WTC11 (cell line): ENCODE results near the gene FMNL2. TPM values are rescaled to one million over a fixed set of nuclear protein-coding genes. Genes with fewer than 3 reads are reported as not detected.

Experiments
- ATAC-seq: fragments of 200-7000 bp; cut with Tn5 transposase; 2 replicates; pipeline ENCODE4 v1.10.0; 2021; ENCODE audit warnings: mild to moderate bottlenecking, moderate library complexity
- CTCF ChIA-PET: fragments of 300-600 bp; sonication (Branson Sonifier 250); formaldehyde crosslinking; loops from one replicate; lab custom pipeline; 2021; ENCODE audit warnings: antibody characterized with exemption; lab: Charles Lee
- POLR2A ChIA-PET: fragments of 350-600 bp; sonication (Branson Sonifier 250); formaldehyde crosslinking; loops from one replicate; lab custom pipeline; 2021; ENCODE audit warnings: antibody characterized with exemption; lab: Charles Lee
- DNase-seq: peaks from one replicate; pipeline ENCODE4 v3.0.0; 2021; ENCODE audit warnings: low spot score
- H3K27ac Mint-ChIP-seq: 2 replicates; pipeline ENCODE4 v1.8.0; 2021; ENCODE audit warnings: mixed read lengths
- H3K27me3 Mint-ChIP-seq: 2 replicates; pipeline ENCODE4 v1.8.0; 2021; ENCODE audit warnings: low read depth, mild to moderate bottlenecking, moderate library complexity, mixed read lengths
- H3K36me3 Mint-ChIP-seq: 2 replicates; pipeline ENCODE4 v1.8.0; 2021; ENCODE audit warnings: mixed read lengths
- H3K4me1 Mint-ChIP-seq: 2 replicates; pipeline ENCODE4 v1.8.0; 2022; ENCODE audit warnings: mixed read lengths
- H3K4me3 Mint-ChIP-seq: 2 replicates; pipeline ENCODE4 v1.8.0; 2021; ENCODE audit warnings: mild to moderate bottlenecking, moderate library complexity, mixed read lengths
- H3K9me3 Mint-ChIP-seq: 2 replicates; pipeline ENCODE4 v1.8.0; 2021; ENCODE audit warnings: mixed read lengths
- FOXP1 ChIP-seq: sonication (generic); formaldehyde crosslinking; IDR thresholded peaks from 2 replicates; pipeline ENCODE4 v1.8.0; 2022; ENCODE audit warnings: missing genetic modification reagents, mild to moderate bottlenecking, moderate library complexity, borderline replicate concordance
- GTF2I ChIP-seq: fragments of 250-450 bp; sonication (Bioruptor Pico); conservative IDR thresholded peaks from 2 replicates; pipeline ENCODE4 v1.4.0; 2021; ENCODE audit warnings: mild to moderate bottlenecking
- JAZF1 ChIP-seq: fragments of 250-450 bp; sonication (Bioruptor Pico); IDR thresholded peaks from 2 replicates; pipeline ENCODE4 v1.9.0; 2021; ENCODE audit warnings: moderate library complexity, mild to moderate bottlenecking, inconsistent platforms
- KAT7 ChIP-seq: sonication (generic); formaldehyde crosslinking; IDR thresholded peaks from 2 replicates; pipeline ENCODE4 v1.8.1; 2023; ENCODE audit warnings: missing genetic modification reagents, mild to moderate bottlenecking, borderline replicate concordance
- NR3C1 ChIP-seq: sonication (generic); formaldehyde crosslinking; conservative IDR thresholded peaks from 2 replicates; pipeline ENCODE4 v1.8.1; 2023; ENCODE audit warnings: low read depth, mild to moderate bottlenecking, missing genetic modification reagents
- OVOL2 ChIP-seq: fragments of 250-450 bp; sonication (Bioruptor Pico); IDR thresholded peaks from 2 replicates; pipeline ENCODE4 v1.9.0; 2021; ENCODE audit warnings: mild to moderate bottlenecking, borderline replicate concordance
- SP1 ChIP-seq: sonication (generic); formaldehyde crosslinking; conservative IDR thresholded peaks from 2 replicates; pipeline ENCODE4 v1.8.1; 2022; ENCODE audit warnings: missing genetic modification reagents
- TCF7 ChIP-seq: sonication (generic); formaldehyde crosslinking; IDR thresholded peaks from 2 replicates; pipeline ENCODE4 v1.8.0; 2022; ENCODE audit warnings: mild to moderate bottlenecking, low read depth, missing genetic modification reagents, moderate library complexity
- TEAD1 ChIP-seq: sonication (generic); formaldehyde crosslinking; IDR thresholded peaks from 2 replicates; pipeline ENCODE4 v1.8.0; 2022; ENCODE audit warnings: mild to moderate bottlenecking, missing genetic modification reagents
- ZNF138 ChIP-seq: sonication (generic); formaldehyde crosslinking; conservative IDR thresholded peaks from 2 replicates; pipeline ENCODE4 v1.8.1; 2022; ENCODE audit warnings: mild to moderate bottlenecking, moderate library complexity, missing genetic modification reagents
- ZNF232 ChIP-seq: sonication (generic); formaldehyde crosslinking; IDR thresholded peaks from 2 replicates; pipeline ENCODE4 v1.8.0; 2022; ENCODE audit warnings: mild to moderate bottlenecking, missing genetic modification reagents
- ZNF671 ChIP-seq: fragments of 250-450 bp; sonication (Bioruptor Pico); IDR thresholded peaks from 2 replicates; pipeline ENCODE4 v1.8.0; 2021; ENCODE audit warnings: mild to moderate bottlenecking
- total RNA-seq: library from RNA; stranded (reverse); gene quantifications from 3 replicates; pipeline ENCODE4 v1.2.3, GENCODE V29; 2021
- TF ChIP-seq, protein P1 (sequence below): sonication (generic); formaldehyde crosslinking; IDR thresholded peaks from 2 replicates; pipeline ENCODE4 v1.8.0; 2022; ENCODE audit warnings: missing genetic modification reagents
- TF ChIP-seq, protein P2 (sequence below): sonication (generic); formaldehyde crosslinking; IDR thresholded peaks from 2 replicates; pipeline ENCODE4 v1.8.0; 2022; ENCODE audit warnings: mild to moderate bottlenecking, missing genetic modification reagents
- TF ChIP-seq, protein P3 (sequence below): sonication (generic); formaldehyde crosslinking; IDR thresholded peaks from 2 replicates; pipeline ENCODE4 v1.8.1; 2022; ENCODE audit warnings: mild to moderate bottlenecking, moderate library complexity, missing genetic modification reagents
- TF ChIP-seq, protein P4 (sequence below): sonication (generic); formaldehyde crosslinking; IDR thresholded peaks from 2 replicates; pipeline ENCODE4 v1.8.1; 2022; ENCODE audit warnings: missing genetic modification reagents, borderline replicate concordance
- TF ChIP-seq, protein P5 (sequence below): sonication (generic); formaldehyde crosslinking; IDR thresholded peaks from 2 replicates; pipeline ENCODE4 v1.8.1; 2023; ENCODE audit warnings: mild to moderate bottlenecking, missing genetic modification reagents, moderate library complexity
- TF ChIP-seq, protein P6 (sequence below): fragments of 250-450 bp; sonication (Bioruptor Pico); IDR thresholded peaks from 2 replicates; pipeline ENCODE4 v1.8.0; 2021; ENCODE audit warnings: mild to moderate bottlenecking
- TF ChIP-seq, protein P7 (sequence below): fragments of 250-450 bp; sonication (Bioruptor Pico); IDR thresholded peaks from 2 replicates; pipeline ENCODE4 v1.9.0; 2021; ENCODE audit warnings: mild to moderate bottlenecking

FMNL2 gene
- total RNA-seq, 1 experiment from 2014 or later: 43.0 TPM

DNA sequence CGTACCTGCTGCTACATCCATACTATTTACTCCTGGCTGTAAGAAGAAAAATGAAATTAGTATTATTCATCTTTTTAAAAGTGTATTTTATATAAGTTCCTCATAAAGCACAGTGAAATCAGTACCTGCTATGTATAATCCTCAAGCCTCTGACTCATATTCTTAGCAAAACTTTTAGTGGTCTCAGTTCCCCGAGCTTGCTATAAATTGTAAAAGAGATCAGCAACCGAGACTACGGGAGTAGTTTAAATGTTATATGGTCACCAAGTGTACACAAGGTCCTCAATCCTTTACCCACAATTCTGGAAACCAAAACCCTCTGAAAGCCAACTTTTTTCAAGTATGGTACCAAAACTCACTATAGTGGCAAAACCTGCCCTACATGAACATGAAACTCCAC lies 358.1 kb downstream of the FMNL2 start:
- Mint-ChIP-seq H3K27me3 (no peaks in the 10 kb centered on the region), H3K27ac (no peak overlapping the region), H3K4me1 (no peaks in the 10 kb centered on the region), H3K36me3 (peaks cover 22% of the 10 kb centered on the region), H3K4me3 (no peak overlapping the region), H3K9me3 (no peaks in the 10 kb centered on the region)
- TF ChIP-seq JAZF1 (CRISPR knock-in tag) (no peak), ZNF671 (CRISPR knock-in tag) (no peak), GTF2I (no peak), TEAD1 (CRISPR knock-in tag) (no peak)
- TF ChIP-seq, protein P1, sequence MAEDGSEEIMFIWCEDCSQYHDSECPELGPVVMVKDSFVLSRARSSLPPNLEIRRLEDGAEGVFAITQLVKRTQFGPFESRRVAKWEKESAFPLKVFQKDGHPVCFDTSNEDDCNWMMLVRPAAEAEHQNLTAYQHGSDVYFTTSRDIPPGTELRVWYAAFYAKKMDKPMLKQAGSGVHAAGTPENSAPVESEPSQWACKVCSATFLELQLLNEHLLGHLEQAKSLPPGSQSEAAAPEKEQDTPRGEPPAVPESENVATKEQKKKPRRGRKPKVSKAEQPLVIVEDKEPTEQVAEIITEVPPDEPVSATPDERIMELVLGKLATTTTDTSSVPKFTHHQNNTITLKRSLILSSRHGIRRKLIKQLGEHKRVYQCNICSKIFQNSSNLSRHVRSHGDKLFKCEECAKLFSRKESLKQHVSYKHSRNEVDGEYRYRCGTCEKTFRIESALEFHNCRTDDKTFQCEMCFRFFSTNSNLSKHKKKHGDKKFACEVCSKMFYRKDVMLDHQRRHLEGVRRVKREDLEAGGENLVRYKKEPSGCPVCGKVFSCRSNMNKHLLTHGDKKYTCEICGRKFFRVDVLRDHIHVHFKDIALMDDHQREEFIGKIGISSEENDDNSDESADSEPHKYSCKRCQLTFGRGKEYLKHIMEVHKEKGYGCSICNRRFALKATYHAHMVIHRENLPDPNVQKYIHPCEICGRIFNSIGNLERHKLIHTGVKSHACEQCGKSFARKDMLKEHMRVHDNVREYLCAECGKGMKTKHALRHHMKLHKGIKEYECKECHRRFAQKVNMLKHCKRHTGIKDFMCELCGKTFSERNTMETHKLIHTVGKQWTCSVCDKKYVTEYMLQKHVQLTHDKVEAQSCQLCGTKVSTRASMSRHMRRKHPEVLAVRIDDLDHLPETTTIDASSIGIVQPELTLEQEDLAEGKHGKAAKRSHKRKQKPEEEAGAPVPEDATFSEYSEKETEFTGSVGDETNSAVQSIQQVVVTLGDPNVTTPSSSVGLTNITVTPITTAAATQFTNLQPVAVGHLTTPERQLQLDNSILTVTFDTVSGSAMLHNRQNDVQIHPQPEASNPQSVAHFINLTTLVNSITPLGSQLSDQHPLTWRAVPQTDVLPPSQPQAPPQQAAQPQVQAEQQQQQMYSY (CRISPR knock-in tag): no peak
- ChIA-PET CTCF (no interaction called here), POLR2A (no interaction called here)
- ATAC-seq: no peak
- no peak for DNase-seq

DNA sequence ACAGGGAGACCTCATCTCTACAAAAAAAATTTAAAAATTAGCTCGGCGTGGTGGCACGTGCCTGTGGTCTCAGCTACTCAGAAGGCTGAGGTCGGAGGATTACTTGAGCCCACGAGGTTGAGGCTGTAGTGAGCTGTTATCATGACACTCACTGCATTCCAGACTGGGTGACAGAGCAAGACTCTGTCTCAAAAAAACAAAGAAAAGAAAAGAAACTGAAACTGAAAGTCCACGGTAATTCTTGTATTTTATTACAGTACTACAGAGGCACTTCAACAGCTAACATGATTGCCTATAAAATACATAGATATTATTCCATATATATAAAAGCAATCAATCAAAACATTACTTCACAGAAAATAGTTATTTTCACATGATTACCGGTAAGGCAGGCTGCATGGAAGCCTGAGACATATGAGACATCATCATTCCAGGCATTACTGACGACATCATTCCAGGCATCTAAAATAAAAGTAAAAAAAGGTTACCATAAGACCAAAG lies 359.2 kb downstream of the FMNL2 start:
- H3K4me1 Mint-ChIP-seq: no peaks in the 10 kb centered on the region
- TF ChIP-seq, protein P2, sequence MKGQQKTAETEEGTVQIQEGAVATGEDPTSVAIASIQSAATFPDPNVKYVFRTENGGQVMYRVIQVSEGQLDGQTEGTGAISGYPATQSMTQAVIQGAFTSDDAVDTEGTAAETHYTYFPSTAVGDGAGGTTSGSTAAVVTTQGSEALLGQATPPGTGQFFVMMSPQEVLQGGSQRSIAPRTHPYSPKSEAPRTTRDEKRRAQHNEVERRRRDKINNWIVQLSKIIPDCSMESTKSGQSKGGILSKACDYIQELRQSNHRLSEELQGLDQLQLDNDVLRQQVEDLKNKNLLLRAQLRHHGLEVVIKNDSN: no peak
- TF ChIP-seq, protein P3, sequence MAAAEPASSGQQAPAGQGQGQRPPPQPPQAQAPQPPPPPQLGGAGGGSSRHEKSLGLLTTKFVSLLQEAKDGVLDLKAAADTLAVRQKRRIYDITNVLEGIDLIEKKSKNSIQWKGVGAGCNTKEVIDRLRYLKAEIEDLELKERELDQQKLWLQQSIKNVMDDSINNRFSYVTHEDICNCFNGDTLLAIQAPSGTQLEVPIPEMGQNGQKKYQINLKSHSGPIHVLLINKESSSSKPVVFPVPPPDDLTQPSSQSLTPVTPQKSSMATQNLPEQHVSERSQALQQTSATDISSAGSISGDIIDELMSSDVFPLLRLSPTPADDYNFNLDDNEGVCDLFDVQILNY (CRISPR knock-in tag): no peak
- no peak for TF ChIP-seq SP1 (CRISPR knock-in tag)
- no peak for TF ChIP-seq FOXP1 (CRISPR knock-in tag)
- TF ChIP-seq, protein P4, sequence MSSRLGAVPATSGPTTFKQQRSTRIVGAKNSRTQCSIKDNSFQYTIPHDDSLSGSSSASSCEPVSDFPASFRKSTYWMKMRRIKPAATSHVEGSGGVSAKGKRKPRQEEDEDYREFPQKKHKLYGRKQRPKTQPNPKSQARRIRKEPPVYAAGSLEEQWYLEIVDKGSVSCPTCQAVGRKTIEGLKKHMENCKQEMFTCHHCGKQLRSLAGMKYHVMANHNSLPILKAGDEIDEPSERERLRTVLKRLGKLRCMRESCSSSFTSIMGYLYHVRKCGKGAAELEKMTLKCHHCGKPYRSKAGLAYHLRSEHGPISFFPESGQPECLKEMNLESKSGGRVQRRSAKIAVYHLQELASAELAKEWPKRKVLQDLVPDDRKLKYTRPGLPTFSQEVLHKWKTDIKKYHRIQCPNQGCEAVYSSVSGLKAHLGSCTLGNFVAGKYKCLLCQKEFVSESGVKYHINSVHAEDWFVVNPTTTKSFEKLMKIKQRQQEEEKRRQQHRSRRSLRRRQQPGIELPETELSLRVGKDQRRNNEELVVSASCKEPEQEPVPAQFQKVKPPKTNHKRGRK (CRISPR knock-in tag): no peak
- no peak for TF ChIP-seq ZNF138 (CRISPR knock-in tag)
- no peak for TF ChIP-seq ZNF671 (CRISPR knock-in tag)
- TF ChIP-seq NR3C1 (CRISPR knock-in tag): no peak
- ATAC-seq (no peak), DNase-seq (no peak)
- no peak overlapping the region for H3K27ac Mint-ChIP-seq
- H3K27me3 Mint-ChIP-seq: no peaks in the 10 kb centered on the region
- CTCF ChIA-PET: no interaction called here
- POLR2A ChIA-PET: no interaction called here
- no peaks in the 10 kb centered on the region for H3K9me3 Mint-ChIP-seq
- peaks cover 14% of the 10 kb centered on the region for H3K36me3 Mint-ChIP-seq
- no peak overlapping the region for H3K4me3 Mint-ChIP-seq

DNA sequence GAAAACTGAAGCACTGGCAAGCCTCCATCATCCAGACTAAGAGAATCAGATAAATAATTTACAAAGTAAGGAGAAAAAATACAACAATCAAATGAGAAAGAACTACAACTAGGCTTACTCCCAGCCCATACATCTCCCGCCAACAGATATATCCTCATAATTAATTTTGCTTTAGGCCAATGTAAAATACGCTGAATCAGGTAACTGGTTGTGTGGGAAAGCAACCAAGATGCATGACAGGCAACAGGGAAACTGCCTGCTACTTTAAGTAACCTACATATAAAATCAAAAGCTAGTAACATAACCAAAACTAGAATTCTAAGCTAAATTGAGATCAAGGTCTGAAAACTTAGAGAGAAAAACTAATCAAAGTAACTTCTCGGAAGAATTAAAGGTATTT lies 360.8 kb downstream of the FMNL2 start:
- peaks cover 12% of the 10 kb centered on the region for H3K36me3 Mint-ChIP-seq
- ChIA-PET POLR2A (no interaction called here), CTCF (no interaction called here)
- ATAC-seq: no peak
- H3K9me3 Mint-ChIP-seq: no peaks in the 10 kb centered on the region
- no peak overlapping the region for H3K27ac Mint-ChIP-seq
- H3K4me1 Mint-ChIP-seq: peaks cover 4% of the 10 kb centered on the region
- no peaks in the 10 kb centered on the region for H3K27me3 Mint-ChIP-seq
- no peak for DNase-seq
- H3K4me3 Mint-ChIP-seq: no peak overlapping the region
- TF ChIP-seq, protein P1 (CRISPR knock-in tag): no peak
- TF ChIP-seq TCF7 (CRISPR knock-in tag): no peak
- TF ChIP-seq, protein P5, sequence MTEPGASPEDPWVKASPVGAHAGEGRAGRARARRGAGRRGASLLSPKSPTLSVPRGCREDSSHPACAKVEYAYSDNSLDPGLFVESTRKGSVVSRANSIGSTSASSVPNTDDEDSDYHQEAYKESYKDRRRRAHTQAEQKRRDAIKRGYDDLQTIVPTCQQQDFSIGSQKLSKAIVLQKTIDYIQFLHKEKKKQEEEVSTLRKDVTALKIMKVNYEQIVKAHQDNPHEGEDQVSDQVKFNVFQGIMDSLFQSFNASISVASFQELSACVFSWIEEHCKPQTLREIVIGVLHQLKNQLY (CRISPR knock-in tag): no peak
- no peak for TF ChIP-seq KAT7
- TF ChIP-seq, protein P6, sequence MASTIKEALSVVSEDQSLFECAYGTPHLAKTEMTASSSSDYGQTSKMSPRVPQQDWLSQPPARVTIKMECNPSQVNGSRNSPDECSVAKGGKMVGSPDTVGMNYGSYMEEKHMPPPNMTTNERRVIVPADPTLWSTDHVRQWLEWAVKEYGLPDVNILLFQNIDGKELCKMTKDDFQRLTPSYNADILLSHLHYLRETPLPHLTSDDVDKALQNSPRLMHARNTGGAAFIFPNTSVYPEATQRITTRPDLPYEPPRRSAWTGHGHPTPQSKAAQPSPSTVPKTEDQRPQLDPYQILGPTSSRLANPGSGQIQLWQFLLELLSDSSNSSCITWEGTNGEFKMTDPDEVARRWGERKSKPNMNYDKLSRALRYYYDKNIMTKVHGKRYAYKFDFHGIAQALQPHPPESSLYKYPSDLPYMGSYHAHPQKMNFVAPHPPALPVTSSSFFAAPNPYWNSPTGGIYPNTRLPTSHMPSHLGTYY: no peak
- no peak for TF ChIP-seq ZNF232 (CRISPR knock-in tag)
- TF ChIP-seq, protein P7, sequence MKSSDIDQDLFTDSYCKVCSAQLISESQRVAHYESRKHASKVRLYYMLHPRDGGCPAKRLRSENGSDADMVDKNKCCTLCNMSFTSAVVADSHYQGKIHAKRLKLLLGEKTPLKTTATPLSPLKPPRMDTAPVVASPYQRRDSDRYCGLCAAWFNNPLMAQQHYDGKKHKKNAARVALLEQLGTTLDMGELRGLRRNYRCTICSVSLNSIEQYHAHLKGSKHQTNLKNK (CRISPR knock-in tag): no peak
- no peak for TF ChIP-seq JAZF1 (CRISPR knock-in tag)
- no peak for TF ChIP-seq OVOL2 (CRISPR knock-in tag)
